HG03469 (cell line): ENCODE results near the gene POLR2L.

Experiments
- ATAC-seq: cut with Tn5 transposase; IDR thresholded peaks from one replicate; pipeline ENCODE4 v1.9.1; 2021; ENCODE audit warnings: mild to moderate bottlenecking, moderate library complexity, moderate number of reproducible peaks; ENCODE audit not compliant: unreplicated experiment

The POLR2L gene

DNA sequence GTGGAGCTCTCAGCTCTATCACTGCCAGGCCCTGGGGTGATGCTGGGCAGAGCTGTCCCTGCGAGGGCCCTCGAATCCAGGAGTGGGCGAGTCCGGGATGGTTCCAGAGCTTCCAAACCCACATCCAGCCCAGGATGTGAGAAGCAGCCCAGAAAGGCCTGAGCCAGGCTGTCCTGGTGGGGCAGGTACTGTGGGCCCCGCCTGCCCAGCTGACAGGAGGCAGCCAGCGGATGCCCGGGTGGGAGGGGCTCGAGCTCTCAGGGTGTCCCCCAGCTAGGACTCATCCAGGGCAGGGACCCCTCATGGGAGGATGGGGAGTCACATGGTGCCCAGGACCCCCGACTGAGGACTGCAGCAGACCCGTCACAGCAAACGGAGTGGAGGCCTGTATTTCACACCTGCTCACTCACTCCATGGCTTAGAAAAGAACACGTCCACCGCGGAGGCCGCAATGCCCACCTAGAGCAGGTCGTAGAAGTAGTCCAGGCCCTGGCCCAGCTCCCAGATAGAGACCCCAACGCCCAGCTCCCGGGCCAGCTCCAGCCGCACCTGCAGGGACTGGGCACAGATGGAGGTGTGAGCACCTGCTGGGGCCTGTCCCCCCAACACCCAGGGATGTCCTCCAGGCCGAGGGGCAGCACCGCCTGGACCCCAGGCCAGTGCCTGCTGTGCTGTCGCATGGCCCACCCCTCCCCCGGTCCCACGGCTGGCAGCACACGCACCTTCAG is 27.2 kb upstream of the POLR2L start:
- ATAC-seq = no peak

- ATAC-seq = no peak
Measured at GRCh38 chr11:868802-869201, 26.5 kb upstream of the POLR2L start.

GRCh38 chr11:868394-868793 is 26.1 kb upstream of the POLR2L start:
- no peak for ATAC-seq

DNA sequence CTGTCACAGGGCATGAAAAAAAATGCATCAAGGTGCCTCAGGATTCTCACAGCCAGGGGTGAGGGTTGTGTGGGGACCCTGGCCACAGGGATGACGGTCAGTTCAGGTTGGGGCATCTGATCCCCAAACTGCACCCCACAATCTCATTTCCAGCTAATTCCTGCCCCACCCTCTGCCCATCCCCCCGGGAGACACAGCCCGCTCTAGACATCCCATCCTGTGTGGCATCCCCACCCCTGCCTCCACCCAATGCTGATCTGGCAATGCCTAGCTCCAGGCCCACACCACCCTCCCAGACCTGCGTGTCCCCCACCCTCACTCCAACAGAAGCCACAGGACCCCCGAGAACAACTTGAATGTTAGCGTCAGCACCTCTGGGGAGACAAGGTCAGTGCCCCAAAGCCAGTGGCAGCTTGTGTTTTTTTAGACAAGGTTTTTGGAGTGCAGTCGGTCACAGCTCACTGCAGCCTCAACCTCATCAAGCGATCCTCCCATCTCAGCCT is 25.6 kb upstream of the POLR2L start:
- no peak for ATAC-seq

DNA sequence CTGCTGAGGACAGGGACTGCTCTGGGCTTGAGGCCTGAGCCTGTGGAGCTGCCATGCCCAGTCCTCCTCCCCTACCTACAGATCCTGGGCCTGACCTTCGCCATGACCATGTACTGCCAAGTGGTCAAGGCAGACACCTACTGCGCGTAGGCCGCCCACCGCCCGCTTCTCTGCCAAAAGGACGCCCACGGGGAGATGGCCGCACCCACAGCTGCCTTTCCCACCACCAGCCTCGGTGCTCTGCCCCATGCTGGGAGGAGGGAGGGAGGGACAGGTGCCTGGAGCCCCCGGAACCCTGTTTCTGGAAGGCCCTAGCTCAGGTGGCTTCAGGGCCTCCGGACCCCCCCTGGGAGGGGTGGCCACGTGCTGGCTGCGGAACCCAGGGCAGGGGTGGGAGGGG is 24.2 kb upstream of the POLR2L start:
- no peak for ATAC-seq

DNA sequence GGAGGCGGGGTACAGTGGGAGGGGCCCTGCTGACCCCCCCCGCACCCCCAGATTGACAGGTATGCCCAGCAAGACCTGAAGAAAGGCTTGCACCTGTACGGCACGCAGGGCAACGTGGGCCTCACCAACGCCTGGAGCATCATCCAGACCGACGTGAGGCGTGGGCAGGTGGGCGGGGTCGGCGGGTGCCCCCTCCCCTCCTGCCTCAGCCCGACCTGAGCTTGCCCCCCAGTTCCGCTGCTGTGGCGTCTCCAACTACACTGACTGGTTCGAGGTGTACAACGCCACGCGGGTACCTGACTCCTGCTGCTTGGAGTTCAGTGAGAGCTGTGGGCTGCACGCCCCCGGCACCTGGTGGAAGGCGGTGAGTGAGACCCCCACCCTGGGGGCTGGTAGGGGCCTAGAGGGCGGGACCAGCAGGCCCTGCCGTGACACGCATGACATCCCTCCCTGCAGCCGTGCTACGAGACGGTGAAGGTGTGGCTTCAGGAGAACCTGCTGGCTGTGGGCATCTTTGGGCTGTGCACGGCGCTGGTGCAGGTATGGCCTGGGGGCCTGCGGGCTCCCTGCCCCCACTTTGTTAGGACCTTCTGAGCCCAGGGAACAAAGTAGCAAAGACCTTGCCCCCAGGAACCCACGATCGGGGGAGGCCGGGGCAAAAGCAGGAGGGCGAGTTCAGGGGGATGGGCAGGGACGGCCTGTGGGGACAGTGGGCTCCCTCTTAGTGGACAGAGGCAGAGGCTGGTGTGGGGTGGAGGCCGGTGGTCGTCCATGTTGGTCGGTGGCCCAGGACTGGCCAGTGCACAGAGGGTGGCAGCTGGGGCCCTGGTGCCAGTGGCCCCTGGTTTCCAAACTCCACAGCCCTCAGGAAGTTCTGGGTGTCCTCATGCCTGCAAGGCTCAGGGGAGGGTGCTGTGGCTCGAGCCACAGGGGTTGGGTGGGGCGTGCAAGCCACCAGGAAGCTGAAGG is 23.4 kb upstream of the POLR2L start:
- ATAC-seq = no peak

DNA sequence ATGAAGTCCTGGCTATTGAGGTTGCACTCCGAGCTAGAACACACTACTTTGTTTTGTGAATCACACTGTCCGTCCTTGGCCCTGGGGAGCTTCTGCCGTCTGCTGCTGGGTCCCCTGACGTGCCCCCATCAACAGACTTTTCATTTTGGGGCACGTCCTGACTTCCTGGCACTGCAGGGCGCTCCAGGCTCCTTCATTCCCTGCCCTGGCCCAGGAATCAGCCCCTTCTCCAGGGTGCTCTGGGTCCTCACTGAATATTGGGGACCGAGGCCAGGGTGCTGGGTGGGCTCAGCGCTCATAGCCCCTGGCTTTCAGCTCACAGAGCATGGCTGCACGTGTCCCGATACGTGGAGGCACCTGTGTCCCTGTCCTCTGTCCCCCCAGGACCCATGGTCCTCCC is 22.6 kb upstream of the POLR2L start:
- no peak for ATAC-seq

- ATAC-seq = no peak
Measured at GRCh38 chr11:863910-864827, 21.8 kb upstream of the POLR2L start.

DNA sequence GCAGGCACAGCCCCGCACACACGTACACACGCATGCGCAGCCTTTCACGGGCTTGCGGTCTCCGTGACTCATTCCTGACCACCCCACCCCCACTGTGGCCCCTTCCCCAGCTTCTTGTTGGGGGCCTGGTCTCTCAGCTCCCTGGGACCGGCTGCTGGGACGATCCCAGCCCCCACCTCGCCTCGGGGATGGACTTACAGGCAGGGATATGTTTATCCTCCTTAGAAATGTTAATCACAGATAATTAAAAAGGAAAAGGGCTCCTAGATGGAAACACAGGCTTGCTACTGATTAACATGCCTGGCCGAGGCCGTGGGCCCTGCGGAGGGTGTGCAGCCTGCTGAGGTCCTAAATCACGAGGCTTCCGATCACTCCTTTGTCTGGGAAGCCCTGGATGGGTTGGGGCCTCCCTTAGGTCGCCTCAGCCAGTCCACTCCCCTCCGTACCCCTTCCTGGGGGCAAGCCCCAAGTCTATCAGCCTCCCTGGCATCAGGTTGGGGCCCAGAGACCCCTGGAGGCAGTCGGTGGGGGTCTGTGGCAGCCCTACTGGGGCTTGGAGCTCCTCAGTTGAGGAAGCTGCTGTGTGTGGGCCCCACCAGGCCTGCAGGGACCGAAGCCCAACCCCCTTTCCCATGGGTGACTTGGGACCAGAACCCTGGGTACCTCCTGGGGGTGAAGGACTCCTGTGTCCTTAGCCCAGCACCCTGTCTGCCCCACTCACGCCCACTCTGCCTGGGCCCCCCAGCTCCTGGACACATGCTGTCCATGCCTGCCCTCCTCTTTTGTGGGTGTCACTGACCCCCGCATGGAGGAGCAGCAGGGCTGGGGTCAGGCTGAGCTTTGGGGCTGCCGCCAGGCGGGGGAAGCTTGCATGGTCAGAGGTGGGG is 20.9 kb upstream of the POLR2L start:
- no peak for ATAC-seq

DNA sequence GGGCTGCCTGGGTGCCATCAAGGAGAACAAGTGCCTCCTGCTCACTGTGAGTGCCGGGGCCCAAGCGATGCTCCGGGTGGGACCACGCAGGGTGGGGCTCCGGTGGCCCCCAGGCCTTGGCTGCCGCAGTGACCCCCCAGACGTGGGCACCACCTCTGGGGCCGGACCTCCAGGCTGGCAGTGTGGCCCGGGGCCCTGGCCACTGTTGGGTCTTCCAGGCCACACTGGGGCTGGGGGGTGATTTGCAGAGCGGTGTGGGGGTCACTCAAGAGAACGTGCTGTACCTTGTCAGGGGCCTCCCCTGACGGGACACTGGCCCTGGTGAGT is 20.3 kb upstream of the POLR2L start:
- ATAC-seq = no peak

DNA sequence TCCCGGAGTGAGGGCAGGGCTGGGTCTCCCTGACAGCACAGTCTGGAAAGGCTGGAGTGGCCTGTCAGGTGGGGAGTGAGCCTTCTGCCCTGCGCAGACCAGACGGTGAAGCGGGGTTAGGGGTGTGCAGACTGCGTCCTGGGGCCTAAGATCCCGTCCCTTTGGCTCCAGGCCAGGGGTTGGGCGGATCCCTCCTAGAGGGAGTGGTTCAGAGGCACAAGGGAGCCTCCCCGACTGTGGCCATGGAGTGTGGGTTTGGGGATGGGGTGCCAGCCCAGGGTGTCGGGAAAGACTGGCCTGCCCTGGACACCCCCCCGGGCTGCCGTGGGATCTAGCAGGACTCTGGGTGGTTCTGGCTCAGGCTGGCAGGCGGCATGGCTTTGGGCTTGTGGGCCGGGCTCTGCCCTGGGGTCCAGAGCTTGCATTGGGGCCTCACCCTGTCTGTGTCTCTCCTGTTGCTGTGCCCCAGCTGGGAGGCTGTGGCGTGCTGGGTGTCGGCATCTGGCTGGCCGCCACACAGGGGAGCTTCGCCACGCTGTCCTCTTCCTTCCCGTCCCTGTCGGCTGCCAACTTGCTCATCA is 19.8 kb upstream of the POLR2L start:
- ATAC-seq = no peak

DNA sequence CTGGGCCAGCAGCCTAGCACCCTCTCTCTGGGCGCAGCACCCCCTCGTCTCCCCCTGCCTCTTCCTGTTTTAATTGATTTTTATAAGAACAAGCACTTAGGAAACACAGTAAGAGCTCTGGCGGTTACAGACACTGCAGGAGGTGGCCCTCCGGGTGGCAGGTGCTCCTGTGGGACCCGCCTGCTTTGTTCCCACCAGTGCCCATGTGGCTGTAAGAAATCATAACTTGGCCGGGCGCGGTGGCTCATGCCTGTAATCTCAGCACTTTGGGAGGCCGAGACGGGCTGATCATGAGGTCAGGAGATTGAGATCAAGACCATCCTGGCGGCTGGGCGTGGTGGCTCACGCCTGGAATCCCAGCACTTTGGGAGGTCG is 18.8 kb upstream of the POLR2L start:
- ATAC-seq = no peak

DNA sequence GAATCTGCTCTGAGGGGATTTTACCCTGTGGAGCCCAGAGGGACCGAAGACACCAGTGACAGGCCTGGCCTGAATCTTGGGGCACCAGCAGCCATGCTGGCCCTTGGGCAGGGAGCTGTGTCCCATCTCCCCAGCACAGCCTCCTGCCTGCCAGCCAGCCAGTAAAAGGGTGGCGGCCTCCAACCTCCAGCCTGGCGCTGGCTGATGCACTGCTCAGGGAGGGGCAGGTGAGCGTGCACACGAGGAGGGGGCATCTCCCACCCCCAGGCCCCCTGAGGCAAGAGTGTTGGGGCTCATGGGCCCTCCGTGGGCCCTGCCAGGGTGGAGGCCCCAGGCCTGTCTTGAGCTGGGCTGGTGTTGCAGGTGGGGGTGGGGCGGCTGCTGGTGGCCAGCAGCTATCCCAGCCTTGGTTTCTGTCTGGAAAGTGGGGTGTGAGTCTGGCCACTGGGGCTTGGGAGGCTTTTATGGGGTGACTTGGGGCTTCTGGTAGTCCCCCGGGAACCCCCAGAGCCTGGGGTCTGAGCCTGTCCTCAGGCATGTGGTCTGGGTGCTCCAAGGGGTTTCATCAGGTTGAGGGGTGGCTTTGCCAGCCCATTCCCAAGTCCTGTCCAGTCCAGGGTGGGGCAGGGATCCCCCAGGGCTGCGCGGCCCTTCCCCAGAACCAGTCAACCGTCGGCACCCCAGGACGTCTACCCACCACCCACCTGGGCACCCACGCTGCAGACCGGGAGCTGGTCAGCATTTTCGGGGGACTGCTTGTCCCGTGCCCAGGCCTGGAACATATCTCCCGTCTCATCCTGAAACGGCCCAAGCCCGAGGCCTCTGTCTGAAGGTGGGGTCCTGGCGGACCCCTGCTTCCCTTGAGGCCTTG is 18.1 kb upstream of the POLR2L start:
- ATAC-seq = no peak

DNA sequence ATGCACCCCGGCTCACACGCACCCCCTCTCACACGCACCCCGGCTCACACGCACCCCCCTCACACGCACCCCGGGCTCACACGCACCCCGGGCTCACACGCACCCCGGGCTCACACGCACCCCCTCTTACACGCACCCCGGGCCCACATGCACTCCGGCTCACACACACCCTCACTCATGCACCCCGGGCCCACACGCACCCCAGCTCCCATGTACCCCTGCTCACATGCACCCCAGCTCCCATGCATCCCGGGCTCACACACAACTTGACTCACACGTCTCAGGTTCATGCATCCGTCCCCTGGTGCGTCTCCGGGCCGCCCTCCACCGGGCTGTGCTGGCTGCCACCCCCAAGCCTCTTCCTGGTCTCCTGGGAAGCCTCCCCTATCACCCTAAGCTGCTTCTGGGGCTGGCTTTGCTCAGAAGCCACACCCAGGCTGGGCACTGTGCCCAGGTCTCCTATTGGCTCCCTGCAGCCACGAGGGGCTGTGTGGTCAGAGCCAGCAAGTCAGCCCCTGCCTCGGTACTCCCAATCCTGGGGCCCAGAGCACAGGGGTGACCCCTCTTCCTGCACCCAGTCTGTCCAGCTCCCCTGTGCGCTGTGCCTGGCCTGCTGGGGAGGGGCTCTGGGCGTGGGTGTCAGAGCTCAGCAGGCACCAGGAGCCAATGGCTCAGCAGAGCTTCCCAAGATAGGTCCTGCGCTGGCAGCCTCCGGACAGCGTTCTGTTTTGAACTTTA is 17.2 kb upstream of the POLR2L start:
- ATAC-seq = no peak

DNA sequence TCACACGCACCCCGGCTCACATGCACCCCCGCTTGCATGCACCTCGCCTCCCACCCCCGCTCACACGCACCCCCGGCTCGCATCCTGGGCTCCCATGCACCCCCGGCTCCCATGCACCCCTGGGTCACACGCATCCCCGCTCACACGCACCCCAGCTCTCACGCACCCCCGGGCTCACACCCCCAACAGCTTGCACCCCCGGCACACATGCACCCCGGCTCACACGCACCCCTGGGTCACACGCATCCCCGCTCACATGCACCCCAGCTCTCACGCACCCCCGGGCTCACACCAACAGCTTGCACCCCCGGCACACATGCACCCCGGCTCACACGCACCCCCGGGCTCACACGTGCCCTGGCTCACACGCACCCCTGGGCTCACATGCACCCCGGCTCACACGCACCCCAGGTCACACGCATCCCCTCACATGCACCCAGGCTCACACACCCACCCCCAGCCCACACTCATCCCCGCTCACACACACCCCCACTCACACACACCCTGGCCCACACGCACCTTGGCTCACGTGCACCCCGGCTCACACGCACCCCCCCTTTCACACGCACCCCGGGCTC is 16.5 kb upstream of the POLR2L start:
- no peak for ATAC-seq

DNA sequence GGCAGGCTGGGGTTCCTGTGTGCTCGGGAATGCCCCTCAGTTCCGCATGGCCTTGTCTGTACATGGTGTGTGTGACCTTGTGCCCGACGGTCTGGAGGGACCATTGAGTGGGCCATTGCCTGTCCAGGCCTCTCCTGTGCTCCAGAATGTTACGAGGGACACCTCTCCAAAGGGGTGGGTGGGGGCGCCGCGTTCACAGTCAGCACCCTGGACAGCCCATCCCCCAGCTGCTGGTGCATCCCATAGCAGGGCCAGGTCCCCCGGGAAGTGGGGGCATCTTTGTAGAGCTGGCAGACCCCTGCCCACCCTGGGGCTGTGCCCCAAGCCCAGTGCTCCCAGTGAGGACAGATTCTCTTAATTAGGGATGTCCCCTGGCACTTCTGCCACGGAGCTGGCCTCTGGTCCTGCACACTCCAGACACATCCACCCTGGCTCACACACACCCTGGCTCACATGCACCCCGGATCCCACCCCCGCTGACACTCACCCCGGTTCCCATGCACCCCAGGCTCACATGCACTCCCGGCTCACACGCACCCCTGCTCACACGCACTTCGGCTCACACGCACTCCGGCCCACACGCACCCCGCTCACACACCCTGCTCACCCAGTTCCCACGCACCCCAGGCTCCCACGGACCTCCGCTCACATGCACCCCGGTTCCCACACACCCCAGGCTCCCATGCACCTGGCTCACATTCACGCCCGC is 15.9 kb upstream of the POLR2L start:
- no peak for ATAC-seq

- no peak for ATAC-seq
Measured at GRCh38 chr11:856397-856796, 14.1 kb upstream of the POLR2L start.
